ENCODE results near the gene CDKAL1.

The CDKAL1 gene

GRCh38 chr6:21137700-21138335 lies 603.6 kb downstream of the CDKAL1 start:
- Histone ChIP-seq H3K4me3 (ENCODE audit: low read length) (no peak overlapping the region), H3K36me3 (ENCODE audit: insufficient read depth, low read length) (no peaks in the 10 kb centered on the region), H3K4me2 (ENCODE audit: low read length) (no peak overlapping the region), H3K9me3 (replicated peaks; ENCODE audit: low read length) (no peaks in the 10 kb centered on the region), H3K27me3 (ENCODE audit: control insufficient read depth, insufficient read depth, low read length) (no peaks in the 10 kb centered on the region), H3K4me1 (ENCODE audit: control insufficient read depth, insufficient read depth, low read length) (peaks cover 13% of the 10 kb centered on the region), H3K9ac (ENCODE audit: low read depth, low read length) (no peak overlapping the region)

GRCh38 chr6:21138336-21139069 lies 604.2 kb downstream of the CDKAL1 start:
- H3K4me2 ChIP-seq (ENCODE audit: low read length) = no peak overlapping the region
- H3K9ac ChIP-seq (ENCODE audit: low read depth, low read length) = no peak overlapping the region
- H3K9me3 ChIP-seq (replicated peaks; ENCODE audit: low read length) = no peaks in the 10 kb centered on the region
- no peaks in the 10 kb centered on the region for H3K36me3 ChIP-seq (ENCODE audit: insufficient read depth, low read length)
- H3K4me3 ChIP-seq (ENCODE audit: low read length) = no peak overlapping the region
- H3K4me1 ChIP-seq (ENCODE audit: control insufficient read depth, insufficient read depth, low read length) = peaks cover 13% of the 10 kb centered on the region
- no peaks in the 10 kb centered on the region for H3K27me3 ChIP-seq (ENCODE audit: control insufficient read depth, insufficient read depth, low read length)

- no peak overlapping the region for H3K4me2 ChIP-seq (ENCODE audit: low read length)
- no peak overlapping the region for H3K4me3 ChIP-seq (ENCODE audit: low read length)
- no peaks in the 10 kb centered on the region for H3K27me3 ChIP-seq (ENCODE audit: control insufficient read depth, insufficient read depth, low read length)
- H3K9me3 ChIP-seq (replicated peaks; ENCODE audit: low read length) = no peaks in the 10 kb centered on the region
- no peak overlapping the region for H3K9ac ChIP-seq (ENCODE audit: low read depth, low read length)
- H3K36me3 ChIP-seq (ENCODE audit: insufficient read depth, low read length) = no peaks in the 10 kb centered on the region
- peaks cover 13% of the 10 kb centered on the region for H3K4me1 ChIP-seq (ENCODE audit: control insufficient read depth, insufficient read depth, low read length)
Measured at GRCh38 chr6:21140966-21141365, 606.7 kb downstream of the CDKAL1 start.

- H3K9ac ChIP-seq (ENCODE audit: low read depth, low read length) = no peak overlapping the region
- H3K9me3 ChIP-seq (replicated peaks; ENCODE audit: low read length) = no peaks in the 10 kb centered on the region
- no peaks in the 10 kb centered on the region for H3K36me3 ChIP-seq (ENCODE audit: insufficient read depth, low read length)
- H3K4me1 ChIP-seq (ENCODE audit: control insufficient read depth, insufficient read depth, low read length) = peaks cover 13% of the 10 kb centered on the region
- no peak overlapping the region for H3K4me3 ChIP-seq (ENCODE audit: low read length)
- no peak overlapping the region for H3K4me2 ChIP-seq (ENCODE audit: low read length)
- H3K27me3 ChIP-seq (ENCODE audit: control insufficient read depth, insufficient read depth, low read length) = no peaks in the 10 kb centered on the region
Measured at GRCh38 chr6:21141616-21142303, 607.5 kb downstream of the CDKAL1 start.

GRCh38 chr6:21142741-21143140 lies 608.5 kb downstream of the CDKAL1 start:
- Histone ChIP-seq H3K9me3 (replicated peaks; ENCODE audit: low read length) (no peaks in the 10 kb centered on the region), H3K36me3 (ENCODE audit: insufficient read depth, low read length) (no peaks in the 10 kb centered on the region), H3K9ac (ENCODE audit: low read depth, low read length) (no peak overlapping the region), H3K27me3 (ENCODE audit: control insufficient read depth, insufficient read depth, low read length) (no peaks in the 10 kb centered on the region), H3K4me1 (ENCODE audit: control insufficient read depth, insufficient read depth, low read length) (peaks cover 11% of the 10 kb centered on the region), H3K4me3 (ENCODE audit: low read length) (no peak overlapping the region), H3K4me2 (ENCODE audit: low read length) (no peak overlapping the region)

- Histone ChIP-seq H3K9me3 (replicated peaks; ENCODE audit: low read length) (no peaks in the 10 kb centered on the region), H3K27me3 (ENCODE audit: control insufficient read depth, insufficient read depth, low read length) (no peaks in the 10 kb centered on the region), H3K9ac (ENCODE audit: low read depth, low read length) (no peak overlapping the region), H3K4me3 (ENCODE audit: low read length) (no peak overlapping the region), H3K36me3 (ENCODE audit: insufficient read depth, low read length) (no peaks in the 10 kb centered on the region), H3K4me2 (ENCODE audit: low read length) (no peak overlapping the region), H3K4me1 (ENCODE audit: control insufficient read depth, insufficient read depth, low read length) (peaks cover 2% of the 10 kb centered on the region)
Measured at GRCh38 chr6:21143645-21144044, 609.4 kb downstream of the CDKAL1 start.

- Histone ChIP-seq H3K4me2 (ENCODE audit: low read length) (no peak overlapping the region), H3K9ac (ENCODE audit: low read depth, low read length) (no peak overlapping the region), H3K4me3 (ENCODE audit: low read length) (no peak overlapping the region), H3K9me3 (replicated peaks; ENCODE audit: low read length) (no peaks in the 10 kb centered on the region), H3K4me1 (ENCODE audit: control insufficient read depth, insufficient read depth, low read length) (no peaks in the 10 kb centered on the region), H3K27me3 (ENCODE audit: control insufficient read depth, insufficient read depth, low read length) (no peaks in the 10 kb centered on the region), H3K36me3 (ENCODE audit: insufficient read depth, low read length) (no peaks in the 10 kb centered on the region)
Measured at GRCh38 chr6:21144928-21145327, 610.7 kb downstream of the CDKAL1 start.

GRCh38 chr6:21147995-21148394 lies 613.7 kb downstream of the CDKAL1 start:
- no peaks in the 10 kb centered on the region for H3K9me3 ChIP-seq (replicated peaks; ENCODE audit: low read length)

GRCh38 chr6:21149470-21149869 lies 615.2 kb downstream of the CDKAL1 start:
- Histone ChIP-seq H3K9me3 (replicated peaks; ENCODE audit: low read length) (no peaks in the 10 kb centered on the region), H3K4me3 (ENCODE audit: low read length) (no peak overlapping the region), H3K27me3 (ENCODE audit: control insufficient read depth, insufficient read depth, low read length) (no peaks in the 10 kb centered on the region), H3K9ac (ENCODE audit: low read depth, low read length) (no peak overlapping the region), H3K4me2 (ENCODE audit: low read length) (no peak overlapping the region), H3K36me3 (ENCODE audit: insufficient read depth, low read length) (no peaks in the 10 kb centered on the region), H3K4me1 (ENCODE audit: control insufficient read depth, insufficient read depth, low read length) (no peaks in the 10 kb centered on the region)

More at GRCh38 chr6:21147995-21148394, 613.7 kb downstream of the CDKAL1 start:
- H3K36me3 ChIP-seq (ENCODE audit: insufficient read depth, low read length) = no peaks in the 10 kb centered on the region
- H3K27me3 ChIP-seq (ENCODE audit: control insufficient read depth, insufficient read depth, low read length) = no peaks in the 10 kb centered on the region
- H3K9ac ChIP-seq (ENCODE audit: low read depth, low read length) = no peak overlapping the region
- no peak overlapping the region for H3K4me2 ChIP-seq (ENCODE audit: low read length)
- no peak overlapping the region for H3K4me3 ChIP-seq (ENCODE audit: low read length)
- no peaks in the 10 kb centered on the region for H3K4me1 ChIP-seq (ENCODE audit: control insufficient read depth, insufficient read depth, low read length)

GRCh38 chr6:21150667-21151066 lies 616.4 kb downstream of the CDKAL1 start:
- Histone ChIP-seq H3K4me1 (ENCODE audit: control insufficient read depth, insufficient read depth, low read length) (no peaks in the 10 kb centered on the region), H3K4me2 (ENCODE audit: low read length) (no peak overlapping the region), H3K9me3 (replicated peaks; ENCODE audit: low read length) (no peaks in the 10 kb centered on the region)

GRCh38 chr6:21151119-21151518 lies 616.9 kb downstream of the CDKAL1 start:
- no peaks in the 10 kb centered on the region for H3K36me3 ChIP-seq (ENCODE audit: insufficient read depth, low read length)
- no peak overlapping the region for H3K4me2 ChIP-seq (ENCODE audit: low read length)
- no peaks in the 10 kb centered on the region for H3K27me3 ChIP-seq (ENCODE audit: control insufficient read depth, insufficient read depth, low read length)
- no peak overlapping the region for H3K9ac ChIP-seq (ENCODE audit: low read depth, low read length)
- no peaks in the 10 kb centered on the region for H3K9me3 ChIP-seq (replicated peaks; ENCODE audit: low read length)
- H3K4me1 ChIP-seq (ENCODE audit: control insufficient read depth, insufficient read depth, low read length) = no peaks in the 10 kb centered on the region
- no peak overlapping the region for H3K4me3 ChIP-seq (ENCODE audit: low read length)

More at GRCh38 chr6:21150667-21151066, 616.4 kb downstream of the CDKAL1 start:
- H3K27me3 ChIP-seq (ENCODE audit: control insufficient read depth, insufficient read depth, low read length) = no peaks in the 10 kb centered on the region
- no peak overlapping the region for H3K9ac ChIP-seq (ENCODE audit: low read depth, low read length)
- H3K4me3 ChIP-seq (ENCODE audit: low read length) = no peak overlapping the region
- H3K36me3 ChIP-seq (ENCODE audit: insufficient read depth, low read length) = no peaks in the 10 kb centered on the region
